Brain microvascular endothelial cell (primary cell): ENCODE measurements around the gene RPL37A.

Experiments
- DNase-seq: peaks from one replicate; pipeline ENCODE4 v3.0.0-alpha.2; 2020
- H3K27ac ChIP-seq: fragments of 250-450 bp; sonication (Bioruptor Pico); 2 replicates; pipeline ENCODE4 v1.5.1; 2020; ENCODE audit warnings: mild to moderate bottlenecking, moderate library complexity
- H3K27me3 ChIP-seq: fragments of 250-450 bp; sonication (Bioruptor Pico); replicated peaks from 2 replicates; pipeline ENCODE4 v1.5.1; 2020; ENCODE audit warnings: mild to moderate bottlenecking
- H3K36me3 ChIP-seq: fragments of 250-450 bp; sonication (Bioruptor Pico); replicated peaks from 2 replicates; pipeline ENCODE4 v1.5.1; 2020; ENCODE audit warnings: mild to moderate bottlenecking
- H3K4me3 ChIP-seq: 2 replicates; pipeline ENCODE4 v1.5.1; 2011; ENCODE audit warnings: low read depth, mild to moderate bottlenecking, control low read depth, low read length, moderate library complexity
- in situ Hi-C: cut with HindIII; loops from 2 replicates; pipeline ENCODE4 v1.10.0; 2017; ENCODE audit warnings: low sequenced_read_pairs, low pct_ligation_motif_present
- TF ChIP-seq, protein P1 (sequence below): IDR thresholded peaks from 2 replicates; pipeline ENCODE4 v1.5.1; 2011; ENCODE audit warnings: low read depth, mild to moderate bottlenecking, moderate library complexity, low read length, control low read depth, inconsistent platforms; ENCODE audit errors: missing control alignments

Gene RPL37A

DNA sequence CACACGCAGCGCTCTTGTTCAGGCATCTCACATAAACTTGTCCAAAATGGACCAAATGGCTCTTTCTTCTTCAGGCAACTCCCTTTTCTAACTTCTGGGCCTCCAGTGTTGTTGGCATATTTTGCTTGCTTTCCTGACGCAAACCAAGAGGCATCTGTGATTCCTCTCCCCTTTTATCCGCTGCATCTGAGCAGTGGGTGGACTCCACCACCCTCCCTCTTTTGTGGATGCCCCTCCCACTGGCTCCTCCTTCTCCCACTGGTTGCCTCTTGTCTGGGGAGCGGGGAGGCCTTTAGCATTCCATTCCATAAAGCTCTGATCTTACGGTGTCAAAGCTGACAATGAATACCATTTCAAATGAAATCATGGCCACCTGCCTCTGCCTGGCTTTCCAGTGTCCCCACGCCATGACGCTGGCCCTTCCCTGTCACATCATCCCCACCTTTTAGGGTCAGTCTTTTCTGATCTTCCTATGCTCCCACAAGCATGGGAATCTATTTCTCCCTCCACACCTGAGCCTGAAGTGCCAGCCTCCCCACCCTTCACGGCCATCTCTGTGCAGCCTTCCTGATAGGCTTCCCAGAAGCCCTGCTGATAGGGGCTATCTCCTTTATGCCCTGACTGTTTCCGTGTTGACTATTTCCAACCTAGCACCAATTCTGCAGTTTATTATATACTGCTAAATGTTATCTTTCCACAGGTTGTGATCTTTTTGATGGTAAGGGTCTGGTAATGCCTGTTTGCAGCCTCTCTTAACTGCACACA, 51.5 kb downstream of the RPL37A start:
- in situ Hi-C loops, result no loop called here
- Histone ChIP-seq H3K27me3 (no peaks in the 10 kb centered on the region), H3K36me3 (no peaks in the 10 kb centered on the region), H3K4me3 (no peak overlapping the region), H3K27ac (no peak overlapping the region)
- no peak for DNase-seq
- TF ChIP-seq, protein P1, sequence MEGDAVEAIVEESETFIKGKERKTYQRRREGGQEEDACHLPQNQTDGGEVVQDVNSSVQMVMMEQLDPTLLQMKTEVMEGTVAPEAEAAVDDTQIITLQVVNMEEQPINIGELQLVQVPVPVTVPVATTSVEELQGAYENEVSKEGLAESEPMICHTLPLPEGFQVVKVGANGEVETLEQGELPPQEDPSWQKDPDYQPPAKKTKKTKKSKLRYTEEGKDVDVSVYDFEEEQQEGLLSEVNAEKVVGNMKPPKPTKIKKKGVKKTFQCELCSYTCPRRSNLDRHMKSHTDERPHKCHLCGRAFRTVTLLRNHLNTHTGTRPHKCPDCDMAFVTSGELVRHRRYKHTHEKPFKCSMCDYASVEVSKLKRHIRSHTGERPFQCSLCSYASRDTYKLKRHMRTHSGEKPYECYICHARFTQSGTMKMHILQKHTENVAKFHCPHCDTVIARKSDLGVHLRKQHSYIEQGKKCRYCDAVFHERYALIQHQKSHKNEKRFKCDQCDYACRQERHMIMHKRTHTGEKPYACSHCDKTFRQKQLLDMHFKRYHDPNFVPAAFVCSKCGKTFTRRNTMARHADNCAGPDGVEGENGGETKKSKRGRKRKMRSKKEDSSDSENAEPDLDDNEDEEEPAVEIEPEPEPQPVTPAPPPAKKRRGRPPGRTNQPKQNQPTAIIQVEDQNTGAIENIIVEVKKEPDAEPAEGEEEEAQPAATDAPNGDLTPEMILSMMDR, result no peak

DNA sequence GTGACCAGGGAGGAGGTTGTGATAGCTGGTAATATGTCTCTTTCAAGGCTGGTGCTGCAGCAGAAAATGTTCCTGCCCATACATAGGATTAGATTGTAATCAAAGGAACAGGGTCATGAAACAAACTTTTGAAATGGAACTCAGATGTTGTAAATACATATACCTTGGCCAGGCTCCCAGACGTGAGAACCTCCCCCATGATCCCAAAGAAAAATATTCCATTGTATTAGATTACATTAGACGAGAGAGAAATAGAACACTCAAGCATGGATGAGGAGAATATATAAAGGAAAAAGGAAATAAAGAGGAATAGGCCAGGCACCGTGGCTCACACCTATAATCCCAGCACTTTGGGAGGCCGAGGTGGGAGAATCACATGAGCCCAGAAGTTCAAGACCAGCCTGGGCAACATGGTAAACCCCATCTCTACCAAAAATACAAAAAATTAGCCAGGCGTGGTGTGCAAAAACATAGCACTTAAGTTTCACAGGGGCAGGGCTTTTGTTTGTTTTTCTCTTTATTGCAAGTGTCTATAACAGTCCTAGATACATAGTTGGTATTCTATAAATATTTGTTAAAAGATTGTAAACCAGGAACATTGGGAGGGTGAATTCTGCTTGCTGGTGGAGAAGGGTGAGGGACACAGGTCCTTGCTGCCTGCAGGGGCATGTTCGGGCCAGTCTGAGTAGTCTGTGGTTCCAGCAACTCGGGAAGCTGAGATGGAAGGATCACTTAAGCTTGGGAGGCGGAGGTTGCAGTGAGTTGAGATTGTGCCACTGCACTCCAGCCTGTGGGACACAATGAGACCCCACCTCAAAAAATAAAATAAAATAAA, 52.8 kb downstream of the RPL37A start:
- in situ Hi-C loops, result no loop called here
- Histone ChIP-seq H3K36me3 (no peaks in the 10 kb centered on the region), H3K4me3 (no peak overlapping the region), H3K27ac (peak overlapping the region; percentile 79), H3K27me3 (no peaks in the 10 kb centered on the region)
- DNase-seq, result peak; percentile 58
- TF ChIP-seq, protein P1, result no peak

DNA sequence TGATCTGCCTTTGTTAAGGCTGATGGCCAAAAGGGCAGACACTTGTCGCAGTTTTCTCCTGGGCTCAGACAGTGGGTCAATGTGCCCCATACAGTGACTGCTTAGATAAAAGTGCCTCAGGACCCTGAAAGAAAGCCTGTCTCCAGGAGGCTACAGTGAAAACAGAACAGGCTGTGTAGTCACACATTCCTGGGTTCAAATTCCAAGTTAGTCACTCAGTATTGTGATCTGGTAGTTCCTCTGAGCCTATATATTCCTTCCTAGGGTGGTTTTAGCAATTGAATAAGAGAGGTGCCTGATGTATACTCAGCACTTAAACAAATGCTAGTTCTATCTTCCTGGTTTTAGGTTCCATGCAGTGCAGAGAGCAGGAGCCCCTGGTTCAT, 54.4 kb downstream of the RPL37A start:
- H3K4me3 ChIP-seq, result no peak overlapping the region
- in situ Hi-C loops, result no loop called here
- no peaks in the 10 kb centered on the region for H3K36me3 ChIP-seq
- H3K27ac ChIP-seq, result peak overlapping the region; percentile 79
- TF ChIP-seq, protein P1, result no peak
- no peaks in the 10 kb centered on the region for H3K27me3 ChIP-seq
- DNase-seq, result peak; percentile 71
